Endothelial cell of umbilical vein (primary cell): ENCODE data around the gene RASIP1. TPM values are rescaled to one million over a fixed set of nuclear protein-coding genes. Genes with fewer than 3 reads are reported as not detected.

ENCODE experiments used
- BruUV-seq: library from RNA; stranded (reverse); fragments of 400-500 nt; replicated peaks from 2 replicates; lab custom pipeline; 2021; lab: Mats Ljungman, UMichigan
- CTCF ChIA-PET: fragments of 300-600, 350-600 bp; sonication (Branson Sonifier 250); formaldehyde crosslinking; loops from one replicate; lab custom pipeline; 2021; ENCODE audit warnings: antibody characterized with exemption, inconsistent platforms; lab: Charles Lee
- POLR2A ChIA-PET: fragments of 300-600, 350-600 bp; sonication (Branson Sonifier 250); formaldehyde crosslinking; loops from one replicate; lab custom pipeline; 2021; ENCODE audit warnings: antibody characterized with exemption, inconsistent platforms; lab: Charles Lee
- DNase-seq: peaks from one replicate; pipeline ENCODE4 v3.0.0-alpha.2; 2011; ENCODE audit warnings: low read depth, low spot score
- FAIRE-seq: peaks from 2 replicates; lab custom pipeline; 2011; peaks lifted over from hg19 to GRCh38; lab: Jason Lieb, UNC
- H2AFZ ChIP-seq: 2 replicates; pipeline ENCODE4 v1.6.0; 2012; ENCODE audit warnings: low read depth, low read length, control low read depth, inconsistent platforms
- H3K27ac ChIP-seq: 2 replicates; pipeline ENCODE4 v1.5.1; 2011; ENCODE audit warnings: low read depth, mild to moderate bottlenecking, control low read depth, low read length, moderate library complexity; ENCODE audit not compliant: insufficient read depth
- H3K27me3 ChIP-seq, 2 experiments: 2 replicates each; pipeline versions ENCODE4 v1.6.0 to v1.6.1; 2011; ENCODE audit warnings: low read length in 2 of 2, mixed read lengths in 1 of 2; ENCODE audit not compliant: control insufficient read depth in 2 of 2, insufficient read depth in 2 of 2
- H3K36me3 ChIP-seq, 2 experiments: 2 replicates in 1 of 2; 3 replicates in 1 of 2; pipeline ENCODE4 v1.5.1; 2011; ENCODE audit warnings: low read length in 2 of 2, mild to moderate bottlenecking in 1 of 2, moderate library complexity in 1 of 2; ENCODE audit not compliant: control insufficient read depth in 2 of 2, insufficient read depth in 2 of 2; ENCODE audit errors: extremely low read depth in 1 of 2
- H3K4me1 ChIP-seq: 3 replicates; pipeline ENCODE4 v1.5.1; 2011; ENCODE audit warnings: mild to moderate bottlenecking, low read length; ENCODE audit not compliant: control insufficient read depth, insufficient read depth; ENCODE audit errors: extremely low read depth
- H3K4me2 ChIP-seq: 2 replicates; pipeline ENCODE4 v1.6.1; 2011; ENCODE audit warnings: low read length, control low read depth, mixed read lengths; ENCODE audit not compliant: insufficient read depth
- H3K4me3 ChIP-seq, 3 experiments: fragments of 200-600 bp in 1 of 3; sonication (generic), shearing (Covaris generic) in 1 of 3; replicated peaks in 1 of 3; 2 replicates each; pipeline ENCODE4 v1.5.1; 2011 to 2016; ENCODE audit warnings: control low read depth in 3 of 3, low read length in 3 of 3, mild to moderate bottlenecking in 2 of 3, inconsistent platforms in 1 of 3, low read depth in 1 of 3, moderate library complexity in 1 of 3; ENCODE audit not compliant: insufficient read depth in 1 of 3
- H3K79me2 ChIP-seq: 2 replicates; pipeline ENCODE4 v1.6.0; 2012; ENCODE audit warnings: low read length, inconsistent platforms; ENCODE audit not compliant: control insufficient read depth, insufficient read depth
- H3K9ac ChIP-seq: replicated peaks from 2 replicates; pipeline ENCODE3; 2011; ENCODE audit warnings: low read length, control low read depth; ENCODE audit not compliant: insufficient read depth; ENCODE audit errors: extremely low read depth
- H3K9me1 ChIP-seq: replicated peaks from 3 replicates; pipeline ENCODE4 v1.6.0; 2011; ENCODE audit warnings: mild to moderate bottlenecking, low read length; ENCODE audit not compliant: control insufficient read depth, insufficient read depth; ENCODE audit errors: extremely low read depth
- H3K9me3 ChIP-seq: replicated peaks from 2 replicates; pipeline ENCODE4 v1.5.1; 2012; ENCODE audit warnings: low read length, inconsistent platforms; ENCODE audit not compliant: control insufficient read depth, insufficient read depth
- H4K20me1 ChIP-seq: replicated peaks from 2 replicates; pipeline ENCODE3; 2011; ENCODE audit warnings: mild to moderate bottlenecking, low read length; ENCODE audit not compliant: control insufficient read depth, insufficient read depth; ENCODE audit errors: extremely low read depth
- JUN ChIP-seq: IDR thresholded peaks from 2 replicates; pipeline ENCODE4 v1.6.1; 2011; ENCODE audit warnings: borderline replicate concordance, low read depth; ENCODE audit not compliant: insufficient read length, insufficient read depth
- POLR2A ChIP-seq: IDR thresholded peaks from 2 replicates; pipeline ENCODE4 v1.6.1; 2012; ENCODE audit warnings: low read depth, mild to moderate bottlenecking, control low read depth, low read length
- dilution Hi-C: fragments of 300-500 bp; cut with MboI; formaldehyde crosslinking; loops from one replicate; pipeline ENCODE4 v1.15.0; 2019; ENCODE audit warnings: low sequenced_read_pairs; ENCODE audit not compliant: extremely low pct_ligation_motif_present
- intact Hi-C: fragments of 100-400 bp; cut with micrococcal nuclease; formaldehyde crosslinking; loops from one replicate; pipeline ENCODE4 v1.10.0; 2022
- polyA plus RNA-seq, 4 experiments: library from polyadenylated mRNA; depleted of rRNA in 3 of 4; stranded (reverse) in 3 of 4; unstranded in 1 of 4; fragments of >200 nt; gene quantifications; 2 replicates each; pipeline versions ENCODE4 v1.2.1 to v1.2.3, GENCODE V29; 2011 to 2012; ENCODE audit warnings: missing spikeins in 1 of 4
- total RNA-seq: library from RNA; stranded (reverse); gene quantifications from 2 replicates; pipeline ENCODE4 v1.2.3, GENCODE V29; 2021

RASIP1 gene
- total and polyA plus RNA-seq, 2 donors (not counting 3 experiments of a cell fraction or from before 2014, with no cell fraction given) = 66.2 to 82.1 TPM

GRCh38 chr19:48777720-48778119, 37.3 kb upstream of the RASIP1 start:
- no peaks in the 10 kb centered on the region for H3K79me2 ChIP-seq
- H3K27ac ChIP-seq = no peak overlapping the region
- no peaks in the 10 kb centered on the region for H3K9me3 ChIP-seq
- no TSS peak for BruUV-seq
- peaks cover 9% of the 10 kb centered on the region for H3K4me1 ChIP-seq
- no peaks in the 10 kb centered on the region for H3K9me1 ChIP-seq
- no peak overlapping the region for H3K4me3 ChIP-seq
- intact Hi-C loops = no loop called here
- H2AFZ ChIP-seq = no peak overlapping the region
- no peak for TF ChIP-seq JUN
- no peak overlapping the region for H3K9ac ChIP-seq
- ChIA-PET CTCF (interaction anchor here (1.0 kb wide), 1 partner anchor 10 kb away, joined by 3 read pairs; no protein-coding TSS in a partner anchor), POLR2A (no interaction called here)
- H3K4me2 ChIP-seq = no peak overlapping the region
- DNase-seq = no peak
- H3K27me3 ChIP-seq = no peaks in the 10 kb centered on the region
- no peak for FAIRE-seq
- H4K20me1 ChIP-seq = no peaks in the 10 kb centered on the region
- dilution Hi-C loops = no loop called here
- no peaks in the 10 kb centered on the region for H3K36me3 ChIP-seq

GRCh38 chr19:48777139-48777538, 36.7 kb upstream of the RASIP1 start:
- H3K79me2 ChIP-seq = no peaks in the 10 kb centered on the region
- H3K4me3 ChIP-seq = no peak overlapping the region
- H2AFZ ChIP-seq = no peak overlapping the region
- DNase-seq (no peak), FAIRE-seq (no peak)
- H3K27ac ChIP-seq = no peak overlapping the region
- H3K9me3 ChIP-seq = no peaks in the 10 kb centered on the region
- H3K9me1 ChIP-seq = no peaks in the 10 kb centered on the region
- H3K9ac ChIP-seq = no peak overlapping the region
- no peaks in the 10 kb centered on the region for H4K20me1 ChIP-seq
- no TSS peak for BruUV-seq
- intact Hi-C loops = no loop called here
- ChIA-PET CTCF (interaction anchor here (1.0 kb wide), 1 partner anchor 11 kb away, joined by 3 read pairs; no protein-coding TSS in a partner anchor), POLR2A (no interaction called here)
- no peaks in the 10 kb centered on the region for H3K27me3 ChIP-seq
- no peaks in the 10 kb centered on the region for H3K36me3 ChIP-seq
- peaks cover 9% of the 10 kb centered on the region for H3K4me1 ChIP-seq
- dilution Hi-C loops = no loop called here
- no peak for TF ChIP-seq POLR2A
- H3K4me2 ChIP-seq = no peak overlapping the region
